Cardiac fibroblast (primary cell): ENCODE data around the gene TNIK.

Experiments used
- DNase-seq, 2 donors: peaks; one replicate each; pipeline versions ENCODE4 v3.0.0 to v3.0.0-alpha.2; 2010; ENCODE audit warnings: low read depth in 2 of 2
- H3K4me3 ChIP-seq, 2 donors: replicated peaks in 1 of 2; 1 replicate in 1 of 2; 2 replicates in 1 of 2; pipeline ENCODE4 v1.5.1; 2011; ENCODE audit warnings: low read depth in 2 of 2, low read length in 2 of 2, mild to moderate bottlenecking in 2 of 2, moderate library complexity in 1 of 2
- TF ChIP-seq, protein P1 (sequence below): IDR thresholded peaks from one replicate; pipeline ENCODE4 v1.5.1; 2011; ENCODE audit warnings: low read depth, mild to moderate bottlenecking, low read length, inconsistent platforms

The TNIK gene

GRCh38 chr3:171399842-171400241 lies 60.4 kb downstream of the TNIK start:
- TF ChIP-seq, protein P1, sequence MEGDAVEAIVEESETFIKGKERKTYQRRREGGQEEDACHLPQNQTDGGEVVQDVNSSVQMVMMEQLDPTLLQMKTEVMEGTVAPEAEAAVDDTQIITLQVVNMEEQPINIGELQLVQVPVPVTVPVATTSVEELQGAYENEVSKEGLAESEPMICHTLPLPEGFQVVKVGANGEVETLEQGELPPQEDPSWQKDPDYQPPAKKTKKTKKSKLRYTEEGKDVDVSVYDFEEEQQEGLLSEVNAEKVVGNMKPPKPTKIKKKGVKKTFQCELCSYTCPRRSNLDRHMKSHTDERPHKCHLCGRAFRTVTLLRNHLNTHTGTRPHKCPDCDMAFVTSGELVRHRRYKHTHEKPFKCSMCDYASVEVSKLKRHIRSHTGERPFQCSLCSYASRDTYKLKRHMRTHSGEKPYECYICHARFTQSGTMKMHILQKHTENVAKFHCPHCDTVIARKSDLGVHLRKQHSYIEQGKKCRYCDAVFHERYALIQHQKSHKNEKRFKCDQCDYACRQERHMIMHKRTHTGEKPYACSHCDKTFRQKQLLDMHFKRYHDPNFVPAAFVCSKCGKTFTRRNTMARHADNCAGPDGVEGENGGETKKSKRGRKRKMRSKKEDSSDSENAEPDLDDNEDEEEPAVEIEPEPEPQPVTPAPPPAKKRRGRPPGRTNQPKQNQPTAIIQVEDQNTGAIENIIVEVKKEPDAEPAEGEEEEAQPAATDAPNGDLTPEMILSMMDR = no peak

GRCh38 chr3:171398343-171398742 lies 61.9 kb downstream of the TNIK start:
- DNase-seq = no peak
- no peak overlapping the region for H3K4me3 ChIP-seq
- TF ChIP-seq, protein P1 = no peak

More at GRCh38 chr3:171399842-171400241, 60.4 kb downstream of the TNIK start:
- DNase-seq = no peak
- H3K4me3 ChIP-seq = no peak overlapping the region

GRCh38 chr3:171397089-171397488 lies 63.1 kb downstream of the TNIK start:
- no peak for DNase-seq
- TF ChIP-seq, protein P1 = no peak
- no peak overlapping the region for H3K4me3 ChIP-seq

GRCh38 chr3:171396048-171396447 lies 64.2 kb downstream of the TNIK start:
- TF ChIP-seq, protein P1 = no peak
- no peak overlapping the region for H3K4me3 ChIP-seq
- peak; percentile 45 to 75 for DNase-seq

DNA sequence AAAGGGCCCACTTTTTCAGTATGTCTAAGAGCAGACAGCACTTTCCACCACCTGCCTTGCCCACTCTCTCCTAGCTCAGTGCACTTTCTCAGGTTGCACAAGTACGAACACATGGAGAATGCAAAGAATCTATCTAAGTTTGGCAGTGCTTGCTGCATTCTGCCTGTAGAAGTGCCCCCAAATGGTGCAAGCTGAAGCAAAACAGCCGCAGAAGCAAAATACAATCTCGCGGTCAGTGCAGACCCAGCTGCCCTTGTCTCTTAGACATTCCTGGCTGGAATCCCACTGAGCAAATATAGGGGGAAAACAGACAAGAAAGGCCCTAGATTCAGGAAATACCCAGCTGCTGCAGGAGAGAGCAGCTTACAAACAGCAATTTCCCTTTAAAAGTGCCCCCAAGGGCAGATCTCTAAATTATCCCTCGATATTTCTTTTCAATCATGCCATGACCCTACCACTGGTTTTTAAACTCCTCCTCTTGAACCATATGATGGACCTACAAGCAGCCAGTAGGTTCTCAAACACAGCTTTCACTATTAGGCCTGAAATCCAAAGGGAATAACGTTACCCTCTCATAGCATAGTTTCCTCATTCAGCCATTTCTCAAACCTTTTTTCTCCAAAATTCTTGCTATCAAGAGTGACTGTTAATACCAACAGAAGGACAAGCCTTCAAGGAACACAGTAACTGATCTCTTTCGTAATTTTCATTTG lies 67.0 kb downstream of the TNIK start:
- H3K4me3 ChIP-seq = no peak overlapping the region
- DNase-seq = peak; percentile 38 to 80
- TF ChIP-seq, protein P1 = no peak

GRCh38 chr3:171391432-171391831 lies 68.8 kb downstream of the TNIK start:
- TF ChIP-seq, protein P1 = no peak
- no peak overlapping the region for H3K4me3 ChIP-seq
- DNase-seq = no peak
